HFFc6 (cell line): ENCODE measurements around the gene MIA. TPM values are rescaled to one million over a fixed set of nuclear protein-coding genes. Genes with fewer than 3 reads are reported as not detected.
"Not testable (repeated sequence)": the region's sequence is repeated elsewhere in the genome, so short reads cannot be mapped to it uniquely, and the experiment has no call there.

Experiments used
- DNase-seq: peaks from one replicate; pipeline ENCODE4 v3.0.0-alpha.2; 2018
- H3K27ac Mint-ChIP-seq: 2 replicates; pipeline ENCODE4 v1.8.0; 2020; ENCODE audit warnings: mild to moderate bottlenecking, mixed read lengths
- H3K27me3 Mint-ChIP-seq: 2 replicates; pipeline ENCODE4 v1.8.0; 2021; ENCODE audit warnings: mild to moderate bottlenecking, moderate library complexity, mixed read lengths; ENCODE audit not compliant: insufficient read depth
- H3K36me3 Mint-ChIP-seq: 2 replicates; pipeline ENCODE4 v1.8.0; 2021; ENCODE audit warnings: low read depth, mixed read lengths
- H3K4me1 Mint-ChIP-seq: 2 replicates; pipeline ENCODE4 v1.8.0; 2020; ENCODE audit warnings: low read depth, mixed read lengths
- H3K4me3 Mint-ChIP-seq: 2 replicates; pipeline ENCODE4 v1.8.0; 2020; ENCODE audit warnings: mild to moderate bottlenecking, moderate library complexity, mixed read lengths
- H3K9me3 Mint-ChIP-seq: 2 replicates; pipeline ENCODE4 v1.8.0; 2020; ENCODE audit warnings: mild to moderate bottlenecking, mixed read lengths
- total RNA-seq, 6 experiments: library from RNA; stranded (reverse); fragmentation: NEBNext Ultra II Directional; extraction: Animal tissue kit (Norgen Biotek cat#: 25700); gene quantifications; 2 replicates in 1 of 6; 3 replicates in 5 of 6; pipeline ENCODE4 v1.2.3, GENCODE V29; 2021
- TF ChIP-seq, protein P1 (sequence below): fragments of 200-600 bp; sonication (generic); IDR thresholded peaks from 2 replicates; pipeline ENCODE4 v1.5.0; 2021; ENCODE audit warnings: antibody characterized with exemption, mild to moderate bottlenecking

The MIA gene
- total RNA-seq, 6 experiments from 2014 or later: not detected

DNA sequence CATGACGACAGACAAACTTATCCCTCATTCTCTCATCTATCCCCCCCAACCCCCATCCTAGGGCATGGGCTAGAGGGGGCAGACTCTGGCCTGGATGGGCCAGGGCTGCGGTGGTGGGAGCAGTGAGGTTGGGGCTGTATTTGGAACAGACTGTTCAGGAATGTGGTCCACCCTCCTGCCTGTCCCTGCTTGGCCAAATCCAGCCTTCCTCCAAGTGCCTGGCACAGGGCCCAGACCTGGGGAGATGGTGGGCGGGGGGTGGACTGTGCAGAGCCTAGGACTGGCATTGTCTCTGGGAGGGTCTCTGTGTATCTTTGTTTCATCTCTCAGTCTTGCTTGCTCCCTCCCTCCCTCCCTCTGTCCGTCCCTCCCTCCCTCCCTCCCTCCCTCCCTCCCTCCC is 37.9 kb downstream of the MIA start:
- Mint-ChIP-seq H3K9me3 (no peaks in the 10 kb centered on the region), H3K36me3 (peaks cover 13% of the 10 kb centered on the region), H3K27ac (no peak overlapping the region; the same call in 1 of the 2 replicates), H3K27me3 (peaks cover 6% of the 10 kb centered on the region), H3K4me1 (peaks cover 32% of the 10 kb centered on the region), H3K4me3 (no peak overlapping the region)
- no peak for DNase-seq
- TF ChIP-seq, protein P1, sequence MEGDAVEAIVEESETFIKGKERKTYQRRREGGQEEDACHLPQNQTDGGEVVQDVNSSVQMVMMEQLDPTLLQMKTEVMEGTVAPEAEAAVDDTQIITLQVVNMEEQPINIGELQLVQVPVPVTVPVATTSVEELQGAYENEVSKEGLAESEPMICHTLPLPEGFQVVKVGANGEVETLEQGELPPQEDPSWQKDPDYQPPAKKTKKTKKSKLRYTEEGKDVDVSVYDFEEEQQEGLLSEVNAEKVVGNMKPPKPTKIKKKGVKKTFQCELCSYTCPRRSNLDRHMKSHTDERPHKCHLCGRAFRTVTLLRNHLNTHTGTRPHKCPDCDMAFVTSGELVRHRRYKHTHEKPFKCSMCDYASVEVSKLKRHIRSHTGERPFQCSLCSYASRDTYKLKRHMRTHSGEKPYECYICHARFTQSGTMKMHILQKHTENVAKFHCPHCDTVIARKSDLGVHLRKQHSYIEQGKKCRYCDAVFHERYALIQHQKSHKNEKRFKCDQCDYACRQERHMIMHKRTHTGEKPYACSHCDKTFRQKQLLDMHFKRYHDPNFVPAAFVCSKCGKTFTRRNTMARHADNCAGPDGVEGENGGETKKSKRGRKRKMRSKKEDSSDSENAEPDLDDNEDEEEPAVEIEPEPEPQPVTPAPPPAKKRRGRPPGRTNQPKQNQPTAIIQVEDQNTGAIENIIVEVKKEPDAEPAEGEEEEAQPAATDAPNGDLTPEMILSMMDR: no peak

DNA sequence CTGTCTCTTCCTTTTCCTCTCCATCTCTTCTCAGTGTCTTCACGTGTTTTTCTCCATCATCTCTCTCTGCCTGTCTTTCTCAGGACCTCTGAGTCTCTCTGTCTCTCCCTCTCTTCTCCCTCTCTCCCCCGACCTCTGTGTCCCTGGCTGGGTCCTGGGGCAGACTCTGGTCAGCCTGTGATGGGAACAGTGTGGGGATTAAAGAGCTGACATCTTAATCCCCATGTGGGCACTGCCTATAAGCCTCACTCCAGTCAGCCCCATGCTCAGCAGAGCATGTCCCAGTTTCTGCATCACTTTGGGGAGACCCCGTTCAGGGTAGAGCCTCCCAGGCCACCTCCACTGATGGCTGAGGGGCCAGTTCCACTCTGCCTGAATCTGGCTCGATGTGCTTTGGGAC is 39.9 kb downstream of the MIA start:
- no peak overlapping the region for H3K27ac Mint-ChIP-seq
- peaks cover 42% of the 10 kb centered on the region for H3K4me1 Mint-ChIP-seq
- peaks cover 4% of the 10 kb centered on the region for H3K27me3 Mint-ChIP-seq
- no peaks in the 10 kb centered on the region for H3K9me3 Mint-ChIP-seq
- TF ChIP-seq, protein P1: no peak
- DNase-seq: no peak
- peaks cover 5% of the 10 kb centered on the region for H3K36me3 Mint-ChIP-seq
- no peak overlapping the region for H3K4me3 Mint-ChIP-seq

DNA sequence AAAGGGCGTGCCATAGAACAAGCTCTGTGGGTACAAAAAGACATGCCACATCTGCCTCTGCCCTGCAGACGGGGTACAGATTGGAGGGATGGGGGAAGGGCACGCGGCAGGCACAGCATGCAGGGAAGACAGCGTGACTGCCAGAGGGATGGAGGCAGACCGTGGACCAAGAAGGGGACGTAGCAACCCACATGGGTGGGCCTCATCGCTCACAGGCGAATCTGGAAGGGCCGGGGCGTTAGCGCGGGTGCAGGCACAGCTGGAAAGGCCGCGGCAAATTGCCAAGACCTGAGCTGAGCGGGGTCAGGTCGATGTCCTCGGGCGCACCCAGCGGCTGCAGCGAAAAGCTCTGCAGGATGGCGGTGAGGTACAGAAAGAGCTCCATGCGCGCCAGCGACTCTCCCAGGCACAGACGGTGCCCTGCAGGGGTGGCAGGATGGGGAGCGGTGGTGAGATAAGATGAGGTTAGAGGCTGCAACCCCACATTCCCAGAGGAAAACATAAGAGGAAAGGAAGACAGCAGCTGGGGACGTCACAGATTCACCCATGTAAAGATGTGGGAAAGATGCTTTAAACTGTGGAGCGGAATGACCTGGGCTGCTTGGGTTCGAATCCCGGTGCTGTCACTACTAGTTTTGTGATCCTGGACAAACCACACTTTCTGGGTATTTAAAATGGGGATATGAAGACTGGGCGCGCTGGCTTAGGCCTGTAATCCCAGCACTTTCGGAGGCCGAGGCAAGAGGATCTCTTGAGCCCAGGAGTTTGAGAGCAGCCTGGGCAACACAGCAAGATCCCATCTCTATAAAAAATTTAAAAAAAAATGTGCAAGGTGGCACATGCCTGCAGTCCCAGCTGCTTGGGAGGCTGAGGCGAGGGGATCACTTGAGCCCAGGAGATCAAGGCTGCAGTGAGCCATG is 43.4 kb downstream of the MIA start:
- peak overlapping the region; percentile 78 for H3K4me3 Mint-ChIP-seq
- H3K27me3 Mint-ChIP-seq, H3K9me3 Mint-ChIP-seq, H3K36me3 Mint-ChIP-seq: not testable (repeated sequence)
- DNase-seq: peak; percentile 45
- H3K4me1 Mint-ChIP-seq: peaks cover 30% of the 10 kb centered on the region
- H3K27ac Mint-ChIP-seq: peak overlapping the region; percentile 4; the same call in 1 of the 2 replicates
- TF ChIP-seq, protein P1: peak; percentile 56

DNA sequence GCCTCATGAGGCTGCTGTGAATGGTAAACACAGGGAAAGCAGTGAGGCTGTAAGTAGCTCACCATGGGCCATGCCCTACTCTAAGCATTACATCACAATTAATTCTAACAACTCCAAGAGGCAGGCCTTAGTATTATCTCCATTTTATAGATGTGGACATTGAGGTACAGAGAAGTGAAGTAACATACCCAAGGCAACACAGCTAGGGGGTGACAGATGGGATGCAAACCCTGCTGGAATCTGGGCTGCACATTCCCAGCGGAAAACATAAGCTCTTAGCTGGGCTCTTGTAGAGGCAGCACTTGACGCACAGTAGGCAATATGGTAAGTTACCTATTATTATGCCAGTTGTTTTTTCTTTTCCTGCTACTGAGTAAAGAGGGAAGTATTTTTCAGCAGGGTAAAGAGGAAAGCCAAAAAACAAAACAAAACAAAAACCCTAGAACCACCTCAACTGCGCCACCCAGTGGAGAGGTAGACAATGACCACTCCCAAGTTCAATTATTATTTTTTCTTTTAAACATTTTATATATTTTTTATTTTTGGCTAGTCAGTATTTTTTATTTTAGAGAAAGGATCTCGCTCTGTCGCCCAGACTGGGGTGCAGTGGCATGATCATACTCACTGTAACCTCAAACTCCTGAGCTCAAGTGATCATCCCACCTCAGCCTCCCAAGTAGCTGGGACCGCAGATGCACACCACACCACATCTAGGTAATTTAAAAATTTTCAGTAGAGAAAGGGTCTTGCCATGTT is 44.3 kb downstream of the MIA start:
- H3K27ac Mint-ChIP-seq, H3K4me3 Mint-ChIP-seq, DNase-seq, H3K9me3 Mint-ChIP-seq, H3K36me3 Mint-ChIP-seq, H3K27me3 Mint-ChIP-seq: not testable (repeated sequence)
- TF ChIP-seq, protein P1: peak; percentile 92
- H3K4me1 Mint-ChIP-seq: peaks cover 30% of the 10 kb centered on the region

GRCh38 chr19:40822161-40822560 is 46.8 kb downstream of the MIA start:
- Mint-ChIP-seq H3K27ac (no peak overlapping the region), H3K27me3 (no peaks in the 10 kb centered on the region), H3K4me1 (peaks cover 30% of the 10 kb centered on the region), H3K36me3 (peaks cover 7% of the 10 kb centered on the region), H3K4me3 (no peak overlapping the region), H3K9me3 (no peaks in the 10 kb centered on the region)
- TF ChIP-seq, protein P1: no peak
- no peak for DNase-seq

- H3K4me3 Mint-ChIP-seq, H3K9me3 Mint-ChIP-seq, DNase-seq, H3K27me3 Mint-ChIP-seq, H3K27ac Mint-ChIP-seq: not testable (repeated sequence)
- H3K36me3 Mint-ChIP-seq: peaks cover 15% of the 10 kb centered on the region
- peaks cover 30% of the 10 kb centered on the region for H3K4me1 Mint-ChIP-seq
Measured at GRCh38 chr19:40822704-40823553, 47.6 kb downstream of the MIA start.

- H3K36me3 Mint-ChIP-seq: peaks cover 33% of the 10 kb centered on the region
- not testable (repeated sequence) for H3K27ac Mint-ChIP-seq, H3K9me3 Mint-ChIP-seq, H3K4me3 Mint-ChIP-seq, H3K27me3 Mint-ChIP-seq, DNase-seq
- peaks cover 12% of the 10 kb centered on the region for H3K4me1 Mint-ChIP-seq
Measured at GRCh38 chr19:40824916-40825315, 49.6 kb downstream of the MIA start.
